ENCODE measurements around the gene STN1.
A peak's percentile ranks its signal among the peaks of the same experiment; 100 is the strongest.

Gene STN1, protein sequence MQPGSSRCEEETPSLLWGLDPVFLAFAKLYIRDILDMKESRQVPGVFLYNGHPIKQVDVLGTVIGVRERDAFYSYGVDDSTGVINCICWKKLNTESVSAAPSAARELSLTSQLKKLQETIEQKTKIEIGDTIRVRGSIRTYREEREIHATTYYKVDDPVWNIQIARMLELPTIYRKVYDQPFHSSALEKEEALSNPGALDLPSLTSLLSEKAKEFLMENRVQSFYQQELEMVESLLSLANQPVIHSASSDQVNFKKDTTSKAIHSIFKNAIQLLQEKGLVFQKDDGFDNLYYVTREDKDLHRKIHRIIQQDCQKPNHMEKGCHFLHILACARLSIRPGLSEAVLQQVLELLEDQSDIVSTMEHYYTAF

DNA sequence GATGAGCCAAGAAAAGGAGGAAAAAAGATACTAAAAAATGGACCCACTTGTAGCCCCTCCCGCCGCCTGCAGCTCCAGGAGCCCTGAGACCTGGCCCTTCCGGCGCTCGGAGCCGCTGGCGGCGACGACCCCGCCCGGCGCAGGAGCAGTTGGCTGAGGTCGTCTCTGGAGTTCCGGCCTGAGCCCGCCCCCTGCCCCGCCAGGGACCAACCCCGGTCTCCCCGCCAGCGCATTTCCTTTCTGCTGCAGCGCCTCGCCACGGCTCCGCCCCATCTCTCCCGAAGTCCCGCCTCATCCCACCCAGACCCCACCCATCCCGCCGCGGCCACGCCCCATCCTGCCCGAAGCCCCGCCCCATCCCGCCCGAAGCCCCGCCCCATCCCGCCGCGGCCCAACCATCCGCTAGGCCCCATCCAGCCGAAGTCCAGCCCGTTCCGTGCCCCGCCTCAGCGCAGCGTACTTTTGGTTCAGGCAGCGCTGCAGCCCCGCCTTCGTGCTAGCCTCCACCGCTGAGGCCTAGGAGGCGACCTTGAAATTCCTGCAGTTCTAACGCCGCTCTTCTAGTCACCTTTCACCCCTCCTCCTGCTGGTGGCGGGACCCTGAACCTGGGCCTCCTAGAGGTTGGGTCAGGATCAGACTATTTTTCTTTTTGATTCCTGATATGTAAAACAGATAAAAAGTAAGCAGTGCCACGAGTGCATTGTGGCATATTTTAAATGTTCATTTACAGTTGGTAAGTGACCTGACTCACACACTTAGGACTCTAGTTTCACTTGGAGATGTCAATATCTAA lies at the start of gene STN1:
Gene STN1 (minus strand): TSS at position 132 of the 794 bp plus-strand sequence. CDS start 590 bp downstream, outside the sequence.
- peak; percentile 99 for DNase-seq (ENCODE audit: low spot score)

DNA sequence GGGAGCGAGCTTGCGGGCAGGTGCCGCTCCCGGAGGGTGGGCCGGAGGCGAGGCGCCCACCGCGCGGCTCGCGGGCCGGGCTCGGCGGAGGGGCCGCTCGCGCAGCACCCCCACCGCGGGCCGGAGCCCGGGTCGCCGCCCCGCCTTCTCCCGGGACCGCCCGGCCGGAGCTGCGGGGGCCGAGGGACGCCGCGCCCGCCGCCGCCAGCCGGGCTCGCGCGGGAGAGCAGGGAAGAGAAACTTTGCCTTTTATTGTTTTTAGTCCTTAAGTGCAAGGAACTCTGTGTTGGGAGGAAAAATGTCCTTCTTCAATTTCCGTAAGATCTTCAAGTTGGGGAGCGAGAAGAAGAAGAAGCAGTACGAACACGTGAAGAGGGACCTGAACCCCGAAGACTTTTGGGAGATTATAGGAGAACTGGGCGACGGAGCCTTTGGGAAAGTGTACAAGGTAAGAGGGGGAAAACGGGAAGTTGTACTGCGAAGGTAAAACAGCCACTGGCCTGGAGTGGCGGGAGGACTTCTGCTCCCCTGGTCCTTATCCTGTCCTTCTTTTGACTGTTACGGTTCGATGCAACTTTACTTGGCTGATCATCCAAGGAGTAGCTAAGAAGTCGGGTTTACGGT lies 49.6 kb upstream of the STN1 start:
- no peak for DNase-seq (ENCODE audit: low spot score)

DNA sequence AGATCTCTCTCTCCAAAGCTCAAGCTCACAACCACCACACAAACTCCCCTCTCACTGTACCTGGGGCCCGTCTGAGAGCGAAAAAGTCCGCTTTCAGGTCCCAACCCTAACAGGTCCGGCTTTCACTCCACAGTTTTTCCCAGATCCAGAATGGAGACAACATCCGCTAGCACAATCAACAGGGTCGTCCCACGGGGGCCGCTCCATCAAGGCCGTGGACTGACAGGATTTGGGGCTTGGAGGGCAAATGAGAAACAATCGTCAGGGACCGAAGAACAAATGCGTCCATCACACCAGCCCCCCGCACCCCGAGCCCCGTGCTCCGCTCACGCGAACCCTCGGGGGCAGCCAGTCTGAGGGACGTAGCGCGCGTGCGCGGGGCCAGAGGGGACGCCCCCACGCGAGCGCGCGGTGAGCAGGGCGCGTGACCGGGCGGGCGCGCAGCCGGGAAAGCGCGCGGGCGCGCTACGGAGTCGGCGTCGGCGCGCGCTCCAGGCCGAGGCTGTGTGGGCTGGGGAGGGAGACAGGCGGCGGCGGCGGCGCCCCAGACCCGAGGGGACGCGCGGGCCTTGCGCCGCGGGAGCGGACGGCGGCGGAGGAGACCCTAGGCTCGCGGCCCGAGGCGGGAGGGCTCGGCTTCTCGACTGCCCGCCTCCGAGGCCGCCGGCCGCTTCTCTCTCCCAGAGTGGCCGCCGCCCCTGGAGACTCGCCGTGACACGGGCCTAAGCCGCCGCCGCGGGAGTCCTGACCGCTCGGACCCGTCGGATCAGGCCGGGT lies 48.9 kb upstream of the STN1 start, which contains the start of gene SLK:
Gene SLK (plus strand): TSS at position 470 of the 777 bp plus-strand sequence. CDS start 606 bp downstream, outside the sequence.
- peak; percentile 91 for DNase-seq (ENCODE audit: low spot score)

DNA sequence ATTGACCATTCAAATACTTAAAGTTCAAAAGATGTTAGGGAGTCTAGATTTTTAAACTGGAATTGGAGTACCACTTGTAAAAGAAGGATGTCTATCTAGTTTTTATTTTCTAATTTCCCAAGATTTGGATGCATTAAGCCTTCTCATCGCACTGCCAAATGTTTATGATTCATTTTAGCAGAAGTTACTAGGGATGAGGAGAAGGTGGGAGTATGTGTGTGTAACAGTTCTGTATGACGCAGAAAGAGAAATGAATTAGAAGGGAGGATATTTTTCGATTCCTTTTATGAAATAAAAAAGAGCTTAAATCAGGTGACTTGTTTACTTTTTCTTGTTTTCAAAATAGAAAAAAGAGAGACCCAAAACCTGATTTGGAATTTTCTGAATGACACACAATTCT lies 42.1 kb upstream of the STN1 start:
- no peak for DNase-seq (ENCODE audit: low spot score)

DNA sequence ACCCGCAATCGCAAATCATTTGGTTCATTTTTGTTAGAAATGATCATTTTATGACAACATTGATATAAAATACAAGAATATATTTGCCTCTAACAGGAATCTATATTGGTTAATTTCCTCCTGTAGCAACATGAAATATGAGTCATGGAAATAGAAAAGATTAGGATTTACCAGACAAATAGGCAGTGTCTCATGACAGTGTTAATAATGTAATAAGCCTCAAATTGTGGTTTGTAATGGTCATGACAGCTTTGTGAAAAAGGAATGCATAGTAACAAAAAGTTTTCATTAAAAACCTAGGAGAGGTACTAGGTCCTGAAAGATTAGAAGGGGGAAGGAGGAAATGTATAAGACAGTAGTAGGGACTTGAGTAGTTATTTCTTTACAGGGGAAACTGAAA lies 41.0 kb upstream of the STN1 start:
- no peak for DNase-seq (ENCODE audit: low spot score)

DNA sequence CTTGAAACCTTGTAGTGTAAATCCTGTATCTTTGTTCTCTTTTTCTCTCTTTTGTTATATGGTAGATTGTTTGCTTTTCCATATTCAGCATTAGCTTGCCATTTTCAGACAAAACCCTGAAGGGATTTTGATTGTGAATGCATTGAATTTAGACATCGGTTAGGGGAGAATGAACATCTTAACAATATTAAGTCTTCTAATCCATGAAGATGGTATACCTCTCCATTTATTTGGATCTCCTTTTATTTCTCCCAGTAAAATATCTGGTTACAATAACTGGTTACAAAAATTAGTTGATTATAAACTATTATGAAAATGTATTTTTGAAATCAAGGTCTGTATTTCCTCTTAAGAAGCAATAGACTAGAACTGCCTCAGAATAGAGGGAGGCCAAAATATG lies 36.6 kb upstream of the STN1 start:
- DNase-seq (ENCODE audit: low spot score): no peak

DNA sequence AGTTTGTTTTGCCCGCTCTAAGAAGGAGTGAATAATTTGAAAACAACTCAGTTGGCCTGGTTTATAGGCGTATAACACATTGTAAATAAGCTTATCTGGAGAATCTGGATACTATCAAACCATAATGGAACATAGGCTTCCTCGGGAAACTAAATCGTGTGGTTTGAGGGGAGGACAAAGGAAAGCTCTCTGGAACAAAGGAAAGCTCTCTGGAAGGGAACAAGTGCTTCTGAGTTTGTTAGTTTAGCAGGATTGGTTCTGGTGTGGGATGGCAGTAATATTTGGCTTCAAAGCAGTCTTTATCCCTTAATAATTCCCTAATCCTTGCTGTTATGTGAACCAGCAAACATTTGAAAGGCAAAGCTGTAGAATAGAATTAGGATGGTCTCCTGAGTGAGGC lies 34.0 kb upstream of the STN1 start:
- no peak for DNase-seq (ENCODE audit: low spot score)

DNA sequence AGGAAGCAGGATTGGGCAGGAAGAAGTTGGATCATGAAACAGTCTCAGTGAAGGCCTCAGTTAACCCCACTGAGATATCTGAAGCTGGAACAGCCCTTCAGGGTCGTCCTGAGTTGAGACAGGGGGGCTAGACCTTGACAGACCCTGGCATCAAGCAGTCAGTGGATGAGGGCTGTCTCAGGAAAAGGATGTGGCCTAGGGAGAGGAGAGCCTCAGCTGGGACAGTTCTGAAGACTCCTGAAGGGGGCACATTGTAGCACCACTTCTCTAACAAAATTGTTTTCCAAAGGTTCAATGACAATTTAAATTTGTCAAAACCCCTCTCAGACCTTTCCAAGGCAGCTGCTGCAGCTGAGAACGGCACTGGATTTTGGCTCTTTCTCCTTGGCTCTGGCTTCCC lies 33.2 kb upstream of the STN1 start:
- no peak for DNase-seq (ENCODE audit: low spot score)

DNA sequence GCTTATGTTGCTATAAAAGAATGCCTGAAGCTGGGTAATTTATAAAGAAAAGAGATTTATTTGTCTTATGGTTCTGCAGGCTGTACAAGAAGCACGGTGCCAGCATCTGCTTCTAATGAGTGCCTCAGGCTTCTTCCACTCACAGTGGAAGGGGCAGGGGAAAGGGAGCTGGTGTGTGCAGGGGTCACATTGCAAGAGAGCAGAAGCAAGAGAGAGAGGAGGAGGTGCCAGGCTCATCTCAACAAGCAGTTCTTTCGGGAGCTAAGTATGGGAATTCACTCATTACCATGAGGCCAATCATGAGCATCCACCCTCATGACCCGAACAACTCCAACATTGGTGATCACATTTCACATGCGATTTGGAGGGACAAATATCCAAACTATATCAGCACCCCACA lies 31.7 kb upstream of the STN1 start:
- DNase-seq (ENCODE audit: low spot score): no peak

DNA sequence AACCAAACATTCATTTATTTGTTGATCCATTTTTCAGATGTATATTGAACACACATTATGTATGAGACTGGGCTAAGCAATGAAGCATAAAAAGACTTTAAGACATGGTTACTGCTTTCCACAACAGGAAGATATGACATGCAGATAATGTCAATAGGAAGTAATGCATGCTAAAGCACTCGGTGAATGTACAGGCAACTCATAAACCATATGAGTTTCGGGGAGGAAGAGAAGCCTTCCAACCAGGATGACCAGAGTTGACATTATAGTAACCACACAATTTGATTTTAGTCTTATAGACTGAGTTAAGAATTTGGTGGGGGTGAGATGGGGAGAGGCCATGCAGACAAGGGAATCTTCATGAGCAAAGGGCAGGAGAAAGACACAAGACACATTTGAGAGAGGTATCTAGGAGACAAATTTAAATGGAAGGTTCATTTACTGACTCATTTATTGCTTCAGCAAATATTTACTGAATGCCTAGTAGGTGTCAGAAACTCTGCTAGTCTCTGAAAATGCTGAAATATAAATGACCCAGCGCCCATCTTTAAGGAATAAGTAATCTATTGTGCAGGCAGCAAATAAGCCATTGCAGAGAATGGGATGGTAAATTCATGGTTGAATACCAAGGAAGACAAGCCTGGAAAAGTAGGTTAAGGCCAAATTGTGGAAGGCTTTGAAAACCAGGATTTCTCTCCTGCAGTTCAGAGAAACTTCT lies 30.0 kb upstream of the STN1 start:
- DNase-seq (ENCODE audit: low spot score): no peak

DNA sequence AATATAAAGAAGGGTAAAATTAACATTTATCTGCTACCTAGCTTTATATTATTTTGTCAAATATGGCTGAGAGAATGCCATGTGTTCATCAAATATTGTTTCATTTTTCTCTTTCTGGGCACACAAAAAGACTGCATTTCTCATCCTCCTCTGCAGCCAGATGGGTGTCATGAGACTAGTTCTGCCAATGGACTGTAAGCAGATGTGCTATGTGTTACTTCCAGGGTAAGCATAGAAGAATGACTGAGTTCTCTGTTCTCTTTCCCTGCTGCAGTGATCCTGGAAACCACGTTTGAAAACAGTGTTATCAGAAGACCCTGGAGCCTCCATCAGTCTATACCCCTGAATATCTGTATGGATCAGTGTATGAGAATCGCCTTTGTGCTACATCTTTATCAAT lies 24.9 kb upstream of the STN1 start:
- DNase-seq (ENCODE audit: low spot score): no peak

DNA sequence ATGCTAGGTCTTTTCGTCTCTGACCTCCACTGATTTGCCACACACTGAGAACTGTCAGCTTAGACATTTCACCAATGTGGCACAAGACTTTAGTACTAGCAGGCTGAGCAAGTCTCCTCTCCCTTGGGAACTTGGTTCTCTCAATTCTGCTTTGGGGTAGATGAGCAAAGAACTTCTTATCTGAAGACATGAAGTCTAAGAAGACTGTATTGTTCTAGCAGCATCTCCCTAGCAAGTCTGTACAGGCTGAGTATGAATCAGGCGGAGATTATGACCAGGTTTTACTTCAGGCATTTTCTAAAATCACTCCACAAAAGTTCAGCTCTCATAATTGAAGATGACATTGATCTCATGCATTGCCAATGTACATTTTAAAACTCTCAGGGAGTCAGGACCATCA lies 23.8 kb upstream of the STN1 start:
- no peak for DNase-seq (ENCODE audit: low spot score)

DNA sequence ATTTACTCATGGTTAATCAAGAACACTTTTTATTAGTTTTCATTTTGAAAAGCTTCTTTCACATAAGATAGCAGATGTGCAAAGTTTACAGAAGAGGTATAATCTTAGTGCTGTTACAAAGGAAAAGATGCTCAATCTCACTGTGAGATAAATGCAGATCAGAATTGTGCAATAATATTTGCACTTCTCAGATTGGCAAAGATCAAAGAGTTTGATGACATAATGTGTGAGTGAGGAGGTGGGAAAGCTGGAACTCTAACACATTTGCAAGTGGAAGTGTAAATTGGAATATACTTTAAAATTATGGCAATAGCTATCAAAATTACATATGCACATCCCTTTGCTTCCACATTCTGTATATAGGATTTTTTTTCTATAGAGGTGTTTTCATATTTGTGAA lies 21.5 kb upstream of the STN1 start:
- DNase-seq (ENCODE audit: low spot score): no peak

DNA sequence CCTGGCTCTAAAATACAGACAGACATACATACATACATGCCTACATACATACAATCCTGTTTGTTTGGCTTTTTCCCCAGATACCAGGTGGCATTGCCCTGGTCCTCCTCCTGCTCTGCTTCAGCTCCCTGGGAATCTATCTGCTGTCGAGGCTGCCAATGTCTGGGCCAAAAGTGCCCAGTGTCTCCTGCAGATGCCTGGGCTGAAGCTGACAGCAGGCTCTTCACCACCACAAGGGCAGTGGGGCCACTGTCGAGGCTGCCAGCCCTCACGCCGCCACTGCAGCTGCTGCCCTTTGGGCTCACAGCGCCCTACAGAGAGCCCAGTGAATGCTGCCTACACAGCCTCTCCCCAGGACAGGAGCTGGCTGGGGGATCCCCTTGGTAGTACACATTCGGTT lies 18.0 kb upstream of the STN1 start:
- DNase-seq (ENCODE audit: low spot score): no peak

DNA sequence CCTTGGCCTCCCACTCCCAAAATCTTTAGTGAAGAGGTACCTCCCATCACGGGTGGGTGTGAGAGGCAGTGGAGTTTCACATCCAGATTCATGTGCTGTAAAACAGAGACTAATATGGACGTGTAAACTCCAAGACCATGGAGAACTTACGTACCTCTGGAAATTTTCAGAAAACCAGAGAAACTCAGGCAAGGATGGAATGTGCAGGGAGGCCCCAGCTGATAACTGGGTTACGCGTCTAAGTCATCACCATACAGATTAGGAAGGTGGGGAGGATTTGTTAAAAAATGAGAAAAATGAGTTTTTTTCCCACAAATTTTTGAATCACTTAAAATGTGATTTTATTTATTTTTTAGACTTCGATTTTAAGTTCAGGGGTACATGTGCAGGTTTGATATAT lies 16.3 kb upstream of the STN1 start:
- DNase-seq (ENCODE audit: low spot score): no peak

DNA sequence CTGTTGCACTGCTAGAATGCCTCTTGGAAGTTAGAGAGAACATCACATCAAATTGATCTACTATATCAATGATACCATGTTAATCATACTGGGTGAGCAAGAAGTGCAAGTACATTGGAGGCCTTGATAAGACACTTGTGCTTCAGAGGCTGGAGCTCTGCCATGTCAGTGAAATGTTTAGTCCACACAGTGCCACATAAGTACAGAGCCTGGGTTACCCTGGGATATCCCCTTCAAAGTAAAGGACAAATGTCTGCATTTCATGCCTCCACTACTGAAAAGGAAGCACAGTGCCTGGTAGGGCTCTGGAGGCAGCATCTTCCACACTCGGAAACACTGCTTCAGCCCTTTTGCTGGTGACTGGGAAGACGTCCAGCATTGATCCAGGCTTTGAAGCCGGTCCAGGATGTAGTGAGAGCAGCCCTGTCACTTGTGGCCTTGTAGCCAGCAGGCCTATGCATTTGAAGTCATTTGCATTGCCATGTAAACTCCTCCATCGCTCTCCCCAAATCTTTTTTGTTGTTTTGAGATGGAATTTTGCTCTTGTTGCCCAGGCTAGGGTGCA lies 15.7 kb upstream of the STN1 start:
- DNase-seq (ENCODE audit: low spot score): no peak

DNA sequence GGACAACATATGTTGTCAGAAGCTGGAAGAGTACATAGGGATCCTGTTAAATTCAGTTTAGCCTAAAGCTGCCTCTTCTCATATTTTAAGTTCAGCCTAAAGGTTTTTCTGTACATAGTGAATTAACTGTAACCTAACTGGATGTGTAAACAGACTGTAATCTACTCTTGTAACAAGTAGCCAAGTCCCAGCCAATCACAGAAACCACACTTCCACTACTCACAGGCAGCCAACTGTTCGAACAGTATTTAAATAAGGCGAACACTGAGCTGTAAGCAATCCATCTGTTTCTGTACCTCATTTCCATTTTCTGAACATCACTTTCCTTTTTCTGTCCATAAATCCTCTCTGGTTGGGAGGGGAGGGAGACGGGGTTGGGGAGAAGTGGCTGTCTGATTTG lies 15.0 kb upstream of the STN1 start:
- no peak for DNase-seq (ENCODE audit: low spot score)

DNA sequence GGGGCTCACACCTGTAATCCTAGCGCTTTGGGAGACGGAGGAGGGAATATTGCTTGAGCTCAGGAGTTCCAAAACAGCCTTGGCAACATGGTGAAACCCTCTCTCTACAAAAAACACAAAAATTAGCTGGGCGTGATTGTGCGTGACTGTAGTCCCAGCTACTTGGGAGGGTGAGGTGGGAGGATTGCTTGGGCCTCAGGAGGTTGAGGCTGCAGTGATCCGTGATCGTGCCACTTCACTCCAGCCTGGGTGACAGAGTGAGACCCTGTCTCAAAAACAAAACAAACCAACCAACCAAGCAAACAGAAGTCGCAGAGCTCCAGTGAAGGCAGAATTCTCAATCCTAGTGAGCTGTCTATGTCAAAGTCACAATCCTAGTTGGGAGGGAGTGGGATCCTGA lies 14.3 kb upstream of the STN1 start:
- no peak for DNase-seq (ENCODE audit: low spot score)

DNA sequence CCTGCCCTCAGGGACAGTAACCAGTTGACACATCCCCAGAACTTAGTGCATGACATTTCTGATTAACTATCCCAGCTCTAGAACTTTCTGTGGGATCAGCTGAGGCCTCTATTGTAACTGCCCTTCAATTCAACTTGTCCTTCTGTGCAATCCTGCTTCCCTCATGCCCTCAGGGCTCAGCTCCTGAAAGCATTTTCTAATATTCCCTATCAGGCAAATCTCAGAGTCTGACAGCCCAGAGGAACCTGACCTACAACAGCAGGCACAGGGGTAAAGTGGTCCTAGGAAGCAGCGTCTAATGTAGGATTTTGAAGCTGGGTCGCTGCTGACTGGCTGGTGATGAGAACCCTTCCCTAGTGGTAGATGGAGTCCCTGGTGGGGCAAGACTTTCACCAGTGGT lies 13.6 kb upstream of the STN1 start:
- no peak for DNase-seq (ENCODE audit: low spot score)

DNA sequence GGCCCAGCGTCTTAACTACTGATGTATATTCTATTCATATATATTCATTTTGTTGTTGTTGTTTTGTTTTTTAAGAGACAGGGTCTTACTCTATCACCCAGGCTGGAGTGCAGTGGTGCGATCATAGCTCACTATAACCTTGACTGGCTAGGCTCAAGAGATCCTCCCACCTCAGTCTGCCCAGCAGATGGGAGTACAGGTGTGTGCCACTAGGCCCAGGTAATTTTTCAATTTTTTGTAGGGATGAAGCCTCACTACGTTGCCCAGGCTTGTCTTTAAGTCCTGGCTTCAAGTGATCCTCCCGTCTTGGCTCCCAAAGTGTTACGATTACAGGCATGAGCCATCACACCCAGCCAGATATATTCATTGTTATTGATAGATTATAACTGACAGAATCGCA lies 12.9 kb upstream of the STN1 start:
- no peak for DNase-seq (ENCODE audit: low spot score)

DNA sequence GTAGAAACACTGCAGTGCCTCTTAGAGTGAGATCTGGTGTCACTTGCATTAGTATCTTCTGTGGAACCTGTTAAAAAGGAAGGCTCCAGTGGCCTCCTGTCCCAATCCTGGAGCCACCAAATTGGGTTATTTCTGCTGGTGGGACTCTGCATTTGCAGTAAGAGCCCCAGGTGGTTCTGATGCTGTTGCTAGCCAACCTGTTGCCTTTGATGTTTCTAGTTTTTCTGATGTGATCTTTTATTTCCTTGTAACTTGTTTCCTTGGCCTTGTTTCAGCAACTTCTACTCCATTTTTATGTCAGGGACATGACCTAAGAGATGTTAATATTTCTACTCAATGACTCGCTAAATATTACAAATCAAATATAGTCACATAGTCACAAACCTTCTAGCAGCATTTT lies 12.5 kb upstream of the STN1 start:
- no peak for DNase-seq (ENCODE audit: low spot score)

Measured in left forelimb (tissue), 1 donor.